ENCODE measurements around the gene NAA20. TPM values are rescaled to one million over a fixed set of nuclear protein-coding genes. Genes with fewer than 3 reads are reported as not detected.

NAA20 gene
- total RNA-seq, 2 experiments from 2014 or later, result 18.8 to 18.9 TPM

- Mint-ChIP-seq H3K36me3 (ENCODE audit: low read depth) (peaks cover 100% of the 10 kb centered on the region), H3K4me1 (ENCODE audit: low read depth) (no peaks in the 10 kb centered on the region), H3K27me3 (no peaks in the 10 kb centered on the region), H3K4me3 (no peak overlapping the region), H3K27ac (no peak overlapping the region), H3K9me3 (no peaks in the 10 kb centered on the region)
- no peaks in the 10 kb centered on the region for H3K4me1 ChIP-seq (ENCODE audit: insufficient read depth, low read length)
- ChIA-PET CTCF (interaction anchor here (1.6 kb wide), 1 partner anchor 12 kb away, joined by 4 read pairs; no protein-coding TSS in a partner anchor), POLR2A (interaction anchor here (1.1 kb wide), 1 partner anchor 13 kb away, joined by 3 read pairs; the partner anchor contains the start of genes CFAP61 and CRNKL1)
- H3K4me3 ChIP-seq (ENCODE audit: low read length), result no peak overlapping the region
- intact Hi-C loops (cut with DNase I, micrococcal nuclease), result no loop called here
- H3K36me3 ChIP-seq (ENCODE audit: insufficient read depth, low read length), result peaks cover 98% of the 10 kb centered on the region
- TF ChIP-seq CTCF (IDR thresholded peaks at IDR 0.05), result no peak
- H3K9me3 ChIP-seq (ENCODE audit: control insufficient read depth in 1 of 2, insufficient read depth in 1 of 2, low read length in 2 of 2), result no peaks in the 10 kb centered on the region
- DNase-seq (no peak), ATAC-seq (ENCODE audit: poor library complexity) (no peak)
- no peak overlapping the region for H3K27ac ChIP-seq (ENCODE audit: low read depth in 1 of 2, low read length in 2 of 2)
- H3K27me3 ChIP-seq (ENCODE audit: control insufficient read depth in 1 of 2, insufficient read depth in 2 of 2, low read length in 2 of 2), result no peaks in the 10 kb centered on the region
Observed at GRCh38 chr20:20039752-20040387, 22.7 kb downstream of the NAA20 start.

- TF ChIP-seq CTCF (IDR thresholded peaks at IDR 0.05), result no peak
- peaks cover 56% of the 10 kb centered on the region for H3K36me3 Mint-ChIP-seq (ENCODE audit: low read depth)
- H3K27ac Mint-ChIP-seq, result peak overlapping the region; percentile 89
- H3K4me3 Mint-ChIP-seq, result peak overlapping the region; percentile 98
- ATAC-seq (ENCODE audit: poor library complexity) (peak; percentile 15), DNase-seq (no peak)
- intact Hi-C loops (cut with DNase I, micrococcal nuclease), result loop anchor here (1.0 to 10.0 kb wide), 10 partner anchors 33 to 1914 kb away; partner anchors contain the start of genes KAT14 (in 1 of the 2), KIZ (in 1 of the 2), NAA20 (in 1 of the 2) and PET117 (in 1 of the 2)
- peaks cover 7% of the 10 kb centered on the region for H3K4me1 ChIP-seq (ENCODE audit: insufficient read depth, low read length)
- CTCF ChIA-PET, result interaction anchor here (3.1 kb wide), 1 partner anchor 34 kb away, joined by 24 read pairs; the partner anchor contains the start of gene NAA20
- H3K4me1 Mint-ChIP-seq (ENCODE audit: low read depth), result peaks cover 37% of the 10 kb centered on the region
- peaks cover 6% of the 10 kb centered on the region for H3K27me3 Mint-ChIP-seq
- POLR2A ChIA-PET, result interaction anchor here (0.9 to 3.0 kb wide), 11 partner anchors 10 to 1913 kb away, joined by 4 to 59 read pairs (median 7); partner anchors contain the start of genes DZANK1, NAA20, POLR3F and RALGAPA2
- peak overlapping the region; percentile 91 for H3K4me3 ChIP-seq (ENCODE audit: low read length)
- H3K9me3 Mint-ChIP-seq, result no peaks in the 10 kb centered on the region
- peak overlapping the region; percentile 80 to 91 for H3K27ac ChIP-seq (ENCODE audit: low read depth in 1 of 2, low read length in 2 of 2)
- peaks cover 35% of the 10 kb centered on the region for H3K36me3 ChIP-seq (ENCODE audit: insufficient read depth, low read length)
- H3K9me3 ChIP-seq (ENCODE audit: control insufficient read depth in 1 of 2, insufficient read depth in 1 of 2, low read length in 2 of 2), result no peaks in the 10 kb centered on the region
- no peaks in the 10 kb centered on the region for H3K27me3 ChIP-seq (ENCODE audit: control insufficient read depth in 1 of 2, insufficient read depth in 2 of 2, low read length in 2 of 2)
Observed at GRCh38 chr20:20051767-20052073, 34.6 kb downstream of the NAA20 start.

- TF ChIP-seq CTCF (IDR thresholded peaks at IDR 0.05), result no peak
- Histone ChIP-seq H3K27ac (ENCODE audit: low read depth in 1 of 2, low read length in 2 of 2) (peak within 1 kb of the TSS; percentile 80 to 91), H3K27me3 (ENCODE audit: control insufficient read depth in 1 of 2, insufficient read depth in 2 of 2, low read length in 2 of 2) (no peaks in the 10 kb centered on the region), H3K36me3 (ENCODE audit: insufficient read depth, low read length) (peaks cover 29% of the 10 kb centered on the region), H3K4me3 (ENCODE audit: low read length) (peak within 1 kb of the TSS; percentile 91), H3K9me3 (ENCODE audit: control insufficient read depth in 1 of 2, insufficient read depth in 1 of 2, low read length in 2 of 2) (no peaks in the 10 kb centered on the region), H3K4me1 (ENCODE audit: insufficient read depth, low read length) (peaks cover 7% of the 10 kb centered on the region)
- DNase-seq (peak; percentile 94 to 100 (median 97)), ATAC-seq (ENCODE audit: poor library complexity) (peak; percentile 93)
- H3K36me3 Mint-ChIP-seq (ENCODE audit: low read depth), result peaks cover 49% of the 10 kb centered on the region
- H3K27me3 Mint-ChIP-seq, result peaks cover 6% of the 10 kb centered on the region
- H3K4me1 Mint-ChIP-seq (ENCODE audit: low read depth), result peaks cover 37% of the 10 kb centered on the region
- POLR2A ChIA-PET, result interaction anchor here (0.7 to 3.0 kb wide), 15 partner anchors 8 to 1914 kb away, joined by 3 to 59 read pairs (median 6); partner anchors contain the start of genes DZANK1, NAA20, POLR3F and RALGAPA2
- H3K4me3 Mint-ChIP-seq, result peak within 1 kb of the TSS; percentile 98
- CTCF ChIA-PET, result interaction anchor here (1.0 to 3.1 kb wide), 2 partner anchors 9 to 35 kb away, joined by 4 to 24 read pairs; partner anchors contain the start of gene NAA20
- H3K9me3 Mint-ChIP-seq, result no peaks in the 10 kb centered on the region
- intact Hi-C loops (cut with DNase I, micrococcal nuclease), result loop anchor here (1.0 to 10.0 kb wide), 9 partner anchors 35 to 1915 kb away; partner anchors contain the start of genes KAT14 (in 1 of the 2), KIZ (in 1 of the 2), NAA20 (in 1 of the 2) and PET117 (in 1 of the 2)
- peak within 1 kb of the TSS; percentile 89 for H3K27ac Mint-ChIP-seq
Observed at GRCh38 chr20:20052074-20052970, 35.2 kb downstream of the NAA20 start, which contains the start of the genes CFAP61 and CRNKL1. CFAP61 (plus strand) TSS chr20:20052532; CDS start chr20:20056654, 4,122 bp downstream. CRNKL1 (minus strand) TSS chr20:20052466; CDS start chr20:20052342, 124 bp downstream.
